NCI-H524 treated with DMSO at 0.1 percent for 48 hours (cell line): Measurements from ENCODE around the gene EEF2KMT.
"Not testable (repeated sequence)": the region's sequence is repeated elsewhere in the genome, so short reads cannot be mapped to it uniquely, and the experiment has no call there.

Source experiments
- DNase-seq: peaks from one replicate; lab custom pipeline; 2025; lab: John Stamatoyannopoulos, UW

The EEF2KMT gene, protein sequence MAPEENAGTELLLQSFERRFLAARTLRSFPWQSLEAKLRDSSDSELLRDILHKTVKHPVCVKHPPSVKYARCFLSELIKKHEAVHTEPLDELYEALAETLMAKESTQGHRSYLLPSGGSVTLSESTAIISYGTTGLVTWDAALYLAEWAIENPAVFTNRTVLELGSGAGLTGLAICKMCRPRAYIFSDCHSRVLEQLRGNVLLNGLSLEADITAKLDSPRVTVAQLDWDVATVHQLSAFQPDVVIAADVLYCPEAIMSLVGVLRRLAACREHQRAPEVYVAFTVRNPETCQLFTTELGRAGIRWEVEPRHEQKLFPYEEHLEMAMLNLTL

DNA sequence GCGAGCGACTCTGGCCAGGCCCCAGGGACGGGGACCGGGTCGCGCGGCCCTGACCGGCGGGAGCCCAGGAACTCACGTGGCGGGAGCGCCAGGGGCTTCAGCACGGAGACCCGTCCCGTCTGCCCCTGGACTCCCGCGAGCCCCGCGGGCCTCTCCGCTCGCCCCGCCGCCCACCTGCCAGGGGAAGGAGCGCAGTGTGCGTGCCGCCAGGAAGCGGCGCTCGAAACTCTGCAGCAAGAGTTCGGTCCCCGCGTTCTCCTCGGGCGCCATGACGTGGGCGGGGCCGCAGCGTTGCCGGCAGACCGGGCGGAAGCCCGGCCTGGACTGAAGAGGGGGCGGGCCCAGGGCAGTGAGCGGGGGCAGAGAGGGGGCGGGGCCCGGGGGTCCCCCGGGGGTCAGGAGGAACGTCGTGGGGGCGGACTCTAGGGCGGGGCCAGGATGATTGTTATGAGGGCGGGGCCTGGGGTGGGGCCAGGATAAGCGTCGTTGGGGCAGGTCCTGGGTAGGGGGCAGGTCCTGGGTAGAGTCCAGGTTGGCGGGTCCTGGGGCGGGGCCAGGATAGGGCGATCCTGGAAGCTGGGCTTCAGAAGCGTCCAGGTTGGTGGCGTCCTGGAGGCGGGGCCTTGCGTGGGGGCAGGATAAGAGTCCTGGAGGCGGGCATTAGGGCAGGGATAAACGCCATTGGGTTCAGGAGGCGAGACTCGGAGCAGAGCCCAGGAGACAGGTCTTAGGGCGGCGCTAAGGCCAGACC lies at the start of gene EEF2KMT:
Gene EEF2KMT (minus strand): TSS at position 326 of the 751 bp plus-strand sequence. CDS start 56 bp downstream, at position 270.
- DNase-seq = peak; percentile 91

- not testable (repeated sequence) for DNase-seq
These were observed 47.0 kb upstream of the EEF2KMT start for GRCh38 chr16:5144621-5144956.

DNA sequence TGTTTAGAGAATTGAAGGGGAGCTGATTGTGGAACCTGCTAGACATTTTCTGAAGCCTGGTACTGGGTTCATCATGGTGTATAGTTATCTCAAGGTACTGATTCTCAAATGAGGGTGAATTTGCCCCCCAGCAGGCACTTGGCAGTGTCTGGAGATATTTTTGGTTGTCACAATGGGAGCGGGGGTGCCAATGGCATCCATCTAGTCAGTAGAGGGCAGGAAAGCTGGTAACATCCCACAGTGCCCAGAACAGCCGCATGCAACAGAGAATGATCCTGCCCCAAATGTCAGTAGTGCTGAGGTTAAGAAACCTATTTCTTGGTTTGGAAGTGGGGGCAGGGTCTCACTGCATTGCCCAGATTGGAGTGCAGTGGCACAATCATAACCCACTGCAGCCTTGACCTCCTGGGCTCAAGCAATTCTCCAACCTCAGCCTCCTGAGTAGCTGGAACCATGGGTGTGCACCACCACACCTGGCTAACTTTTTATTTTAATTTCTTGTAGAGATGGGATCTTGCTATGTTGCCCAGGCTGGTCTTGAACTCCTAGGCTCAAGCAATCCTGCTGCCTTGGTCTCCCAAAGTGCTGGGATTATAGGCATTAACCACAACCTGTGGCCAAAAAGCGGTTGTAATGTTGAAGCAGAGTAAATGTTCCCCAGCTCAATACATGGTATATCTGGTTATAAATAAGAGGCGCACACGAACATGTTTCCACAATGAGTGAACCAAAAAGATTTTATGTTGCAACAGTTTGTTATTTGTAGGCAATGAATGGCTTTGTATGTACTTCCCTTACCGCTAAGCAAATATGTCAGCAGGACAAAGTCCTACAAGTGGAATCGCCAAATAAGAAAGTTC lies 46.4 kb upstream of the EEF2KMT start:
- DNase-seq = no peak

DNA sequence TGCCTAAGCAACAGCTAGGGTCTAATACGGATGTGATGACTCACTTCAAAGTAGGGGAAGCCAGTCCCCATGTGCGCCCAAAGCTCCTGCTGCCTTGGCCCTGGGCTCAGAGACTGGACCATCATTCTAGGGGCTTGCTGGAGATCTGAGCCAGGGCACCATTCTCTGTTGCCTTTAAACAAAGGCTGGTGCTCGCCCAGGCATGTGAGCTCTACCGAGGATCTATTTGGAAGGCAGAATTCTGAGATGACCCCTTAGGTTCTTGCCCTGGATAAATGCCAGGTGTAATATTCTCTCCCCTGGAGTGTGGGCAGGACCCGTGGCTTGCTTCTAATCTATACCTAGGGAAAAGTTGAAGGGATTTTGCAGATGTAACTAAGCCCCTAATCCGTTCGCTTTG lies 42.6 kb upstream of the EEF2KMT start:
- not testable (repeated sequence) for DNase-seq

- not testable (repeated sequence) for DNase-seq
These were observed 37.3 kb upstream of the EEF2KMT start for GRCh38 chr16:5134739-5135452.

DNA sequence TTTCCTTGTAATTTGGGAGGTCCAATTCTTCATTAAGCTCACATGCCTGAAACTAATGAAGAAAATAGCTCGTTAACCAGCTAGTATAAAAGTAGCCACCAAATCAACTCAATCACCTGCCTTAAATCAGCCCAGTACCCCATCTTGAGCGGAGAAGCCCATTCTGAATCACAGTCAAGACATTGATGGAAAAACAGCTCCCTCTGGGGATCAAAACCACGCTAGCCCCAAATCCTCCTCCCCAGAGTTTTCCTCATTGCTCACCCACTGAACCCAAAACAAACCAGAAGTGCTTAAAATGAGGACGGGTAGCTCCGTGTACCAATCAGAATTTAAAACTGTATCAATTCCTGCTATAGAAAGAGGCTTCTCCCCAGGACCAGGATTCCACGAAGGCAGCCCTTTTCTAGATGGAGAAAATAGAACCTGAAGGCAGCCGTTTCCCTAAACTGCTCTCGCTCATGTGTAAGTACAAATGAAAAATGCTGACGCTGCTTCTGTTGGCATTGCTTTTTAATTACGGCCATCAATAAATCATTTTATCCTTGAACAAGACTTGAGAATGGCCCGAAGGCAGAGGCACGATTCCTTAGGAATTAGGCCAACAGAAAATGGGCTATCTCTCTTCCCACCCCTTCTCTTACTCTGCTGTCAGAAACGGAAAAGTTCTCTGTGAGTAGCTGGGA lies 35.5 kb upstream of the EEF2KMT start:
- not testable (repeated sequence) for DNase-seq

GRCh38 chr16:5131467-5132004 lies 33.9 kb upstream of the EEF2KMT start:
- not testable (repeated sequence) for DNase-seq

GRCh38 chr16:5117300-5118087 lies 19.9 kb upstream of the EEF2KMT start:
- peak; percentile 86 for DNase-seq

DNA sequence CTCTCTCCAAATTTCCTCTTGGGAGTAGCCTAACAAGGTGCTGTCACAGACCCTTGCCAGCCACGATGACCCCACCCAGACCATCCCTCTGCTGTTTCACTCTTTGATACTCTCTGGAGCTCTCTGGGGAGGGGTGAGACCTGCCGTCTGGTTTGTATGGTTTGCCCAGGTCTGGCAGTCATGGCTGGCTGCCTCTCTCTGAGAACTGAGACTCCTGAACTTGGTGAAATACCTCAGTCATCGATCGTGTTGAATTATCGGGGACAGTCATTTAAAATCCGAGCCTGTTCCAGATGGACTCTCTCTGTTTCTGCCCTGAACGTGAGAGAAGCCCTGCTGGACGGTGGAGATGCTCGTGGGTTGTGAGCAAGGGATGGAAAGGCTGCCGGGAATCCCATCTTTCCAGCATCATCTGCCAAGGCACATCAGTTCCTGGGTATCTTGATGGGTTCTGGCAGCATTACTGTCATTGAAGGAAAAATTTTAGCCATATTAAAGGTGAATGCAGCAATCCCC lies 19.2 kb upstream of the EEF2KMT start:
- not testable (repeated sequence) for DNase-seq

GRCh38 chr16:5110933-5111332 lies 13.3 kb upstream of the EEF2KMT start:
- DNase-seq = not testable (repeated sequence)

DNA sequence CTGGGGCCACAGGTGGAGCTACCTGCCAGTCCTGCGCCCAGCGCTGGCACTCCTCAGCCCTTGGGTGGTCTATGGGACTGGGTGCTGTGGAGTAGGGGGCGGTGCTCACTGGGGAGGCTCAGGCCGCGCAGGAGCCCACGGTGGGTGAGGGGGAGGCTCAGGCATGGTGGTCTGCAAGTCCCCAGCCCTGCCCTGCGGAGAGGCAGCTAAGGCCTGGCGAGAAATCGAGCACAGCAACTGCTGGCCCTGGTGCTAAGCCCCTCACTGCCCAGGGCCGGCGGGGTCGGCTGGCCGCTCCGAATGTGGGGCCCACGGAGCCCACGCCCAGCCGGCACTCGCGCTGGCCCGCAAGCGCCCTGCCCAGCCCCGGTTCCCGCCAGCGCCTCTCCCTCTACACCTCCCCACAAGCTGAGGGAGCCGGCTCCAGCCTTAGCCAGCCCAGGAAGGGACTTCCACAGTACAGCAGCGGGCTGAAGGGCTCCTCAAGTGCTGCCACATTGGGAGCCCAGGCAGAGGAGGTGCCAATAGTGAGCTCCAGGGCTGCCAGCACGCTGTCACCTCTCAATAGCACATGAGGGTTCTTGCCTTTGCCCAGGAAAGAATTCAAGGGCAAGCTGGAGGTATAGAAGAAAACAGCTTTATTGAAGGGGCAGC lies 11.0 kb upstream of the EEF2KMT start:
- no peak for DNase-seq

DNA sequence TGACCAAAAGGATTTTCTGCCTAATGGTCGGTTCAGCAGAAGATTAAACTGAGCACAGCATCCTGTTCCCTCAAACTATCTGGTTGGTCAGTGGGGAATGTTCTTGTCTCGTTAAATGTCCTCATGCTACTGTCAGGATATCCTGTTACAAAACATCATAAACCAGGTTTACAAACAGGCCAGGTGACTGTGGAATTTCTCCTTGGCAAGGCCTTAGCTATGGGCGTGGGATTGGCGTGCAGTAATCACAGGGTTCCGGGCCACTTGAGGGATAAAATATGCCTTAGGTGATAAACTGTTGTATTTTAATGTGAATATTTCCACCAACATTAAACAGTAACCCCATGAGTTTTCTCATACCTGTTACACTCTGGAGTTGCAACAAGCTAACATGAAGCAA lies 7.4 kb upstream of the EEF2KMT start:
- DNase-seq = not testable (repeated sequence)

- peak; percentile 37 for DNase-seq
These were observed 5.9 kb upstream of the EEF2KMT start for GRCh38 chr16:5103296-5104032.

DNA sequence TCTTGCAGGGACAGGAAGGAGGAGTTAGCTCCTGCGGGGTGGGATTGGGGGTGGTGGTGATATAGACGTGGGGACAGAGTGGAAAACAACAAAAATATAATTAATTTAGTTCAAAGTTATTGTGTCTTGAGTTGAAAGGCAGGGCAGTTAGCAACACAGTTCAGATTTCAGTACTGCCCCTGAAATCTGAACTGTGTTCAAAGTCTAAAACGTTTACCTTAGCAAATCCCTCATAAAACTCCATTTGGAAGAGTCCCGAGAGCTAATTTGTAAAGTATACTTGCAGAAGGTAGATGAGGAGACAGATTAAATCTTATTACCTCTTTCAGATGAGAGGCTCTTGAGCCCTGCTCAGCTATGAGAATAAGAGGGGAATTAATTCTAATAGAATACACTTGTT lies 1.6 kb upstream of the EEF2KMT start:
- peak; percentile 51 for DNase-seq

DNA sequence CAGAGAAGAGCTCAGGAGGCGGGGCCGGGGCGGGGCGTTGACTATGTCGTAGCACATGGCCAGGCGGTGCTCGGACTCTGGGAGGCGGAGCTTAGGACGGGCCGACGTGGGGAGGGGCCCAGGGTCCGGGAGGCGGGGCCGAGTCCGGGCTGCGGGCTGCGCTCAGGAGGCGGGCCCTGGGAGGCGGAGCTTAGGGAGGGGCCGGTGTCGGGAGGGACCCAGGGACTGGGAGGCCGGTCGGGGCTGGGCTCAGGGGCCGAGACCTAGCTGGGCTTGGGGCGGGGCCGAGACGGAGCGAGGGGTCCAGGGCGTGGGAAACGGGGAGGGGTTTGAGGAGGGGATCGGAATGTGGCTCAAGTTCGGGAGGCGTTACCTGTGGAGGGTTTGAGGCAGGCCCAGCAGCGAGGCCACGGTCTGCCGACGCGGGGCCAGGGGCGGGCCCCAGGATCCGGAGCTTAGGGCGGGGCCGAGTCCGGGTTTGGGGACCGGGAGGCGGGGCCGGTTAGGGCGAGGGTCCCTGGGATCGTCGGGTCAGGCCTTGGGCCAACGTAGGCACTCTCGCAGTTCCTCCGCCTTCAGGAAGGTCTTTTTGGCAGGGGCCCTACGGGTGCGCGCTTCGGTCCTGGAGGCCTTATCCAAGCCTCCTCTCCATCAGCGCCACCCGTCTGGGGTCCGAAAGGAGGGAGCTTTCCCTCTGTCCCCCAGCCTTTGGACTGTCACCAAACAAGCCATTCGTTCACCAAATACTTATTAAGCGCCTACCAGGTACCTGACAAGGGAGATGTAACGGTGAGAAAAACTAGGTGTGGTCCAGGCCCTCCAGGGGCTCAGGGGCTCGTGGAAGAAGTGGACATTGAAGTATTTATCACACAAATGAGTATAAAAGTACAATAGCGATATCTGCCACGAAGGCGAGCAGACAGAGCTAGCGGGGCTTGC lies 895 bp upstream of the EEF2KMT start:
- not testable (repeated sequence) for DNase-seq

- not testable (repeated sequence) for DNase-seq
These were observed 530 bp downstream of the EEF2KMT start for GRCh38 chr16:5097061-5097469.

DNA sequence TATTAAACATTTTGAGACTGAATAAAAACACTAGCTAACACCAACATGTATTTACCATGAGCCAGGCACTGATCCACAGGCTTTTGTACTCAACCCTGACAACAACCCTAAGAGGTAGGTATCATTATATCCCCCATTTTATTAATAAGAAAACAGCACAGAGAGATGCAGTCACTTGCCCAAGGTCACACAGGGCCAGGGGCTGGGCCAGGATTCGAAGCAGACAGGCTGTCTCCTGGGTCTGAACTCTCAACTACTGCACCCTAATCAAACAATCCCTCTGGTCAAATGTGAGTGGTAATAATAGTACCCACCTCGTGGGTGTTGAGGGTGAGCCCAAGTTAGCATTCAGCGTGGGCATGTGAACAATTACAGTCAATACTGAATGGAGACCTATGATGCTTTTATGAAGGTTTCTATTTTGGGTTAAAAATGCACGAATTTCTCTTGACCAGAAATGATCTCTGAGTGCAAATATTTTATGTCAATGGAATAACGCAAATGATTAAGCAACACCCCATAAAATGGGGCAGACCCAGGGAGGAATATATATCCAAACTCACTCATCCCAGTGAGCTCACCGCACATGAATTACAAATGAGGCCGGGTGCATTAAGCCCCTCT lies 1.0 kb downstream of the EEF2KMT start:
- DNase-seq = not testable (repeated sequence)
